SH-SY5Y (cell line): ENCODE measurements around the gene ADAMTS2.

Experiments used
- GATA2 ChIP-seq: IDR thresholded peaks from 2 replicates; pipeline ENCODE4 v1.6.1; 2011; ENCODE audit warnings: mild to moderate bottlenecking, low read depth, low read length
- GATA3 ChIP-seq: IDR thresholded peaks from 2 replicates; pipeline ENCODE4 v1.6.1; 2011; ENCODE audit warnings: low read depth, mild to moderate bottlenecking, low read length, moderate library complexity

DNA sequence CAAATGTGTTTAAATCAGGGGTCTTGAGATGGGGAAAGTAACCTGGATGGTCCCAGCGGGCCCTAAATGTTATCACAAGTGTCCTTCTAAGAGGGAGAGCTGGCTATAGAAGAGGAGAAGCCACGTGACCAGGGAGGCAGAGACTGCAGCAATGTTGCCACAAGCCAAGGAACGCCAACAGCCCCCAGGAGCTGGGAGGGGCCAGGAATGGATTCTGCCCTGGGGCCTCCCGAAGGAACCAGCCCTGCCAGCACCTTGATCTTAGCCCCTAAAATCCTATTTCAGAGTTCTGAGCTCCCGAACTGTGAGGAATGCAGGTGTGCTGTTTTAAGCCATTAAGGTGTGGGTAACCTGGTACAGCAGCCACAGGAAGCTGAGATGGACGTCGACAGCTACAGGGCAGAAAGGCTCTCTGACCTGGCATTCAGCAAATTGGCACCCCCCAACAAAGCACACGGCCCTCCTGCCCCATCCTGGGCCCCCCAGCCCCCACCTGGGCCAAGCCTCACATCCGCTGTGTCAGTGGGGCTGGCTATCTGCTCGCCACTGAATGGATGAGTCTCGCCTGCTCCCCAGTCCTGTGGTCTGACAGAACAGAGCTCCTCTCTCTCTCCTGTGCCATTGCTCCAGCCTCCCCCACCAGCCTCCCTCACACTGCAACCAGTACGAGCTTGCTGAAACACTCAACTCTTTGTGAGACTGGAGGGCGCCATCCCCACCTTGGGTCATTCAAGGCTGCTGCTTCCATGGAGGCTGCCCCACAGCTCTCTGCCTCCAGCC is 78.8 kb downstream of the ADAMTS2 start:
- TF ChIP-seq GATA3 (no peak), GATA2 (no peak)
